ENCODE data around the gene ADGRB2.

DNA sequence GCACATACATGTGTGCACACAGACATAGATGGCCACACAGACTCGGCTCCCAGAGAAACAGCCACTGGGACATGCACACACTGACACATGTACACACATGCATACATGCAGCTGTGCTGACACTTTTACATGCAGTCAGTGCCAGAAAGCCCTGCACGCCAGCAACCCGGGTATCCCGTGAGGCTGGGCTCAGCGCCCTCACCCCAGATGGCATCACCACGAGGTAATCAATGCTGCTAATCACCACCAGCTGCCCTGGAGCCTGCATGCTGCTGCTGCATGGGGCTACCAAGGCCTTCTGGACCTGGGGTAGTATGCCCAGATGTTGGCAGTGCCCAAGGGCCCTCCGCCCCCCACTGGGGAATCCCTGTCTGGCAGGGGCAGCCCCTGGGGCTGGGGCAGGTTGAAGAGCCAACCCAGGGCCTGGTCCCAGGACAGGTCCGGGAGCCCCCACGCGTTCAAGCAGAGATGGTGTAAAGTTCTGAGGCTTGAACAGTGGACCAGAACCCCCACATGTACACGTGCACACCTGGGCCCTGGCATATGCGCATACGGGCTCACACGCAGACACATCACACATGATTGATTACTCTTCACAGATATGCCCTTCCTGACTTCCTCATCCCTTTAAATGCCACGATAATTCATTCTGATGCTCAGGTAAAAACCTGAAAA, 57.6 kb downstream of the ADGRB2 start:
- TF ChIP-seq, protein P1, sequence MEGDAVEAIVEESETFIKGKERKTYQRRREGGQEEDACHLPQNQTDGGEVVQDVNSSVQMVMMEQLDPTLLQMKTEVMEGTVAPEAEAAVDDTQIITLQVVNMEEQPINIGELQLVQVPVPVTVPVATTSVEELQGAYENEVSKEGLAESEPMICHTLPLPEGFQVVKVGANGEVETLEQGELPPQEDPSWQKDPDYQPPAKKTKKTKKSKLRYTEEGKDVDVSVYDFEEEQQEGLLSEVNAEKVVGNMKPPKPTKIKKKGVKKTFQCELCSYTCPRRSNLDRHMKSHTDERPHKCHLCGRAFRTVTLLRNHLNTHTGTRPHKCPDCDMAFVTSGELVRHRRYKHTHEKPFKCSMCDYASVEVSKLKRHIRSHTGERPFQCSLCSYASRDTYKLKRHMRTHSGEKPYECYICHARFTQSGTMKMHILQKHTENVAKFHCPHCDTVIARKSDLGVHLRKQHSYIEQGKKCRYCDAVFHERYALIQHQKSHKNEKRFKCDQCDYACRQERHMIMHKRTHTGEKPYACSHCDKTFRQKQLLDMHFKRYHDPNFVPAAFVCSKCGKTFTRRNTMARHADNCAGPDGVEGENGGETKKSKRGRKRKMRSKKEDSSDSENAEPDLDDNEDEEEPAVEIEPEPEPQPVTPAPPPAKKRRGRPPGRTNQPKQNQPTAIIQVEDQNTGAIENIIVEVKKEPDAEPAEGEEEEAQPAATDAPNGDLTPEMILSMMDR (IDR thresholded peaks at IDR 0.05): no peak
- TF ChIP-seq POLR2A (IDR thresholded peaks at IDR 0.05): no peak
